Measurements from ENCODE around the gene ANXA9.

Gene ANXA9

GRCh38 chr1:150965605-150966004 lies 16.5 kb upstream of the ANXA9 start:
- no peak overlapping the region for H3K27ac ChIP-seq (ENCODE audit: low read depth, low read length, poor library complexity, severe bottlenecking)
- no peak overlapping the region for H3K9ac ChIP-seq (ENCODE audit: low read length)
- no peaks in the 10 kb centered on the region for H3K9me3 ChIP-seq (ENCODE audit: low read length)
- H3K36me3 ChIP-seq (ENCODE audit: insufficient read depth, low read length) = peaks cover 82% of the 10 kb centered on the region
- H4K20me1 ChIP-seq (ENCODE audit: insufficient read depth, low read length) = no peaks in the 10 kb centered on the region
- no peak overlapping the region for H3K4me3 ChIP-seq (ENCODE audit: low read depth, low read length, poor library complexity, severe bottlenecking)
- no peaks in the 10 kb centered on the region for H3F3A ChIP-seq (ENCODE audit: insufficient read depth, low read length)
- H2AFZ ChIP-seq (ENCODE audit: low read length) = no peak overlapping the region
- H3K9me2 ChIP-seq (ENCODE audit: low read depth, low read length) = no peaks in the 10 kb centered on the region
- H3K4me1 ChIP-seq (ENCODE audit: insufficient read depth, low read length, severe bottlenecking) = no peaks in the 10 kb centered on the region
- no peak overlapping the region for H3K4me2 ChIP-seq (ENCODE audit: low read length)
- H3K79me2 ChIP-seq (ENCODE audit: insufficient read depth, low read length) = no peaks in the 10 kb centered on the region
- TF ChIP-seq EZH2 (IDR thresholded peaks at IDR 0.05; ENCODE audit: borderline replicate concordance, low read length) (no peak), CTCF (IDR thresholded peaks at IDR 0.05; ENCODE audit: low read length) (no peak)
- H3K27me3 ChIP-seq (ENCODE audit: insufficient read depth, low read length) = no peaks in the 10 kb centered on the region

- no peaks in the 10 kb centered on the region for H4K20me1 ChIP-seq (ENCODE audit: insufficient read depth, low read length)
These were observed 16.1 kb upstream of the ANXA9 start for GRCh38 chr1:150966011-150966410.

GRCh38 chr1:150967936-150968335 lies 14.2 kb upstream of the ANXA9 start:
- Histone ChIP-seq H3K9ac (ENCODE audit: low read length) (no peak overlapping the region), H2AFZ (ENCODE audit: low read length) (no peak overlapping the region), H3K4me1 (ENCODE audit: insufficient read depth, low read length, severe bottlenecking) (peaks cover 18% of the 10 kb centered on the region), H3K79me2 (ENCODE audit: insufficient read depth, low read length) (peaks cover 15% of the 10 kb centered on the region), H3K27ac (ENCODE audit: low read depth, low read length, poor library complexity, severe bottlenecking) (no peak overlapping the region), H3K36me3 (ENCODE audit: insufficient read depth, low read length) (peaks cover 59% of the 10 kb centered on the region), H3K27me3 (ENCODE audit: insufficient read depth, low read length) (no peaks in the 10 kb centered on the region), H3F3A (ENCODE audit: insufficient read depth, low read length) (no peaks in the 10 kb centered on the region), H4K20me1 (ENCODE audit: insufficient read depth, low read length) (no peaks in the 10 kb centered on the region), H3K9me2 (ENCODE audit: low read depth, low read length) (no peaks in the 10 kb centered on the region), H3K9me3 (ENCODE audit: low read length) (no peaks in the 10 kb centered on the region), H3K4me3 (ENCODE audit: low read depth, low read length, poor library complexity, severe bottlenecking) (no peak overlapping the region), H3K4me2 (ENCODE audit: low read length) (no peak overlapping the region)
- TF ChIP-seq EZH2 (IDR thresholded peaks at IDR 0.05; ENCODE audit: borderline replicate concordance, low read length) (no peak), CTCF (IDR thresholded peaks at IDR 0.05; ENCODE audit: low read length) (no peak)

More at GRCh38 chr1:150966011-150966410, 16.1 kb upstream of the ANXA9 start:
- H3K79me2 ChIP-seq (ENCODE audit: insufficient read depth, low read length) = no peaks in the 10 kb centered on the region
- no peaks in the 10 kb centered on the region for H3K9me2 ChIP-seq (ENCODE audit: low read depth, low read length)
- H3F3A ChIP-seq (ENCODE audit: insufficient read depth, low read length) = no peaks in the 10 kb centered on the region
- no peak overlapping the region for H3K9ac ChIP-seq (ENCODE audit: low read length)
- peaks cover 78% of the 10 kb centered on the region for H3K36me3 ChIP-seq (ENCODE audit: insufficient read depth, low read length)
- H2AFZ ChIP-seq (ENCODE audit: low read length) = no peak overlapping the region
- H3K27me3 ChIP-seq (ENCODE audit: insufficient read depth, low read length) = no peaks in the 10 kb centered on the region
- TF ChIP-seq EZH2 (IDR thresholded peaks at IDR 0.05; ENCODE audit: borderline replicate concordance, low read length) (no peak), CTCF (IDR thresholded peaks at IDR 0.05; ENCODE audit: low read length) (no peak)
- no peaks in the 10 kb centered on the region for H3K4me1 ChIP-seq (ENCODE audit: insufficient read depth, low read length, severe bottlenecking)
- no peak overlapping the region for H3K4me2 ChIP-seq (ENCODE audit: low read length)
- no peak overlapping the region for H3K27ac ChIP-seq (ENCODE audit: low read depth, low read length, poor library complexity, severe bottlenecking)
- H3K4me3 ChIP-seq (ENCODE audit: low read depth, low read length, poor library complexity, severe bottlenecking) = no peak overlapping the region
- H3K9me3 ChIP-seq (ENCODE audit: low read length) = no peaks in the 10 kb centered on the region
